HepG2 (cell line): ENCODE measurements around the gene BAIAP2L1. TPM values are rescaled to one million over a fixed set of nuclear protein-coding genes. Genes with fewer than 3 reads are reported as not detected.
"Not testable (repeated sequence)": the region's sequence is repeated elsewhere in the genome, so short reads cannot be mapped to it uniquely, and the experiment has no call there.

Experiments used
- ATAC-seq: fragments of 200-7000 bp; cut with Tn5 transposase; 3 replicates; pipeline ENCODE4 v1.9.1; 2020; ENCODE audit warnings: mild to moderate bottlenecking, moderate library complexity
- BruUV-seq: library from RNA; stranded (reverse); fragments of 400-500 nt; replicated peaks from 2 replicates; lab custom pipeline; 2021; lab: Mats Ljungman, UMichigan
- CTCF ChIA-PET: fragments of 300-600 bp; formaldehyde crosslinking; extraction: SDS; loops from one replicate; lab custom pipeline; 2021; ENCODE audit warnings: low total read pairs, inconsistent platforms, low intra/inter-chr PET ratio; lab: Yijun Ruan, JAX
- POLR2A ChIA-PET: fragments of 350-600 bp; sonication (Branson Sonifier 250); formaldehyde crosslinking; loops from one replicate; lab custom pipeline; 2020; ENCODE audit warnings: antibody characterized with exemption, inconsistent platforms; lab: Yijun Ruan, JAX
- DNase-seq: peaks from one replicate; pipeline ENCODE4 v3.0.0-alpha.2; 2015; ENCODE audit warnings: low spot score
- FAIRE-seq: peaks from 3 replicates; lab custom pipeline; 2011; peaks lifted over from hg19 to GRCh38; lab: Jason Lieb, UNC
- H2AFZ ChIP-seq: one replicate; pipeline ENCODE4 v1.6.1; 2011; ENCODE audit warnings: low read length, inconsistent platforms
- H3K27ac ChIP-seq: fragments of 300-600 bp; 3 replicates; pipeline ENCODE4 v1.8.0; 2011; ENCODE audit warnings: mixed run types, mild to moderate bottlenecking, mixed read lengths, low read length, inconsistent platforms; ENCODE audit not compliant: insufficient read depth; ENCODE audit errors: extremely low read length
- H3K27me3 ChIP-seq, 2 experiments: fragments of 200-600 bp in 1 of 2; 2 replicates in 1 of 2; 3 replicates in 1 of 2; pipeline versions ENCODE4 v1.6.0 to v1.8.0; 2011; ENCODE audit warnings: low read length in 2 of 2, mild to moderate bottlenecking in 2 of 2, moderate library complexity in 2 of 2, inconsistent platforms in 1 of 2; ENCODE audit not compliant: insufficient read depth in 2 of 2, control insufficient read depth in 1 of 2
- H3K36me3 ChIP-seq, 2 experiments: fragments of 200-600 bp in 1 of 2; replicated peaks in 1 of 2; 2 replicates in 1 of 2; 3 replicates in 1 of 2; pipeline versions ENCODE4 v1.5.1 to v1.8.0; 2011; ENCODE audit warnings: low read length in 2 of 2, inconsistent platforms in 1 of 2; ENCODE audit not compliant: insufficient read depth in 2 of 2, control insufficient read depth in 1 of 2
- H3K4me1 ChIP-seq: 2 replicates; pipeline ENCODE4 v1.5.1; 2012; ENCODE audit warnings: low read length, inconsistent platforms; ENCODE audit not compliant: insufficient read depth
- H3K4me2 ChIP-seq: 2 replicates; pipeline ENCODE4 v1.6.0; 2011; ENCODE audit warnings: low read depth, low read length, inconsistent platforms
- H3K4me3 ChIP-seq, 3 experiments: fragments of 200-600 bp in 1 of 3; sonication (generic), shearing (Covaris generic) in 1 of 3; replicated peaks in 1 of 3; 2 replicates each; pipeline ENCODE4 v1.5.1; 2011 to 2016; ENCODE audit warnings: low read length in 3 of 3, inconsistent platforms in 2 of 3, low read depth in 2 of 3, mild to moderate bottlenecking in 2 of 3, control low read depth in 1 of 3, mixed read lengths in 1 of 3; ENCODE audit not compliant: insufficient read depth in 1 of 3
- H3K79me2 ChIP-seq: one replicate; pipeline ENCODE4 v1.6.1; 2011; ENCODE audit warnings: low read length, inconsistent platforms; ENCODE audit not compliant: insufficient read depth
- H3K9ac ChIP-seq: 2 replicates; pipeline ENCODE4 v1.6.0; 2011; ENCODE audit warnings: mild to moderate bottlenecking, low read depth, low read length, inconsistent platforms; ENCODE audit not compliant: insufficient read depth
- H3K9me3 ChIP-seq: 2 replicates; pipeline ENCODE4 v1.5.1; 2012; ENCODE audit warnings: mild to moderate bottlenecking, low read length
- H4K20me1 ChIP-seq: 2 replicates; pipeline ENCODE4 v1.6.0; 2011; ENCODE audit warnings: inconsistent platforms, mild to moderate bottlenecking, low read length, moderate library complexity; ENCODE audit not compliant: insufficient read depth
- KDM3A ChIP-seq: IDR thresholded peaks from 2 replicates; pipeline ENCODE4 v1.6.1; 2018; ENCODE audit warnings: low read depth, missing compliant biosample characterization
- RCOR2 ChIP-seq: IDR thresholded peaks from 2 replicates; pipeline ENCODE4 v1.6.1; 2016; ENCODE audit warnings: missing biosample characterization, missing genetic modification reagents
- SRSF1 ChIP-seq: fragments of 200-400 bp; formaldehyde crosslinking; optimal IDR thresholded peaks from 2 replicates; pipeline ENCODE3; 2017; ENCODE audit warnings: mild to moderate bottlenecking, low read depth, low read length, moderate library complexity
- ZMYM3 ChIP-seq: sonication (generic); formaldehyde crosslinking; IDR thresholded peaks from 2 replicates; pipeline ENCODE4 v1.5.1; 2020; ENCODE audit warnings: mild to moderate bottlenecking, missing genetic modification reagents
- ZNF121 ChIP-seq: sonication (generic); formaldehyde crosslinking; IDR thresholded peaks from 2 replicates; pipeline ENCODE4 v1.5.0; 2020; ENCODE audit warnings: mild to moderate bottlenecking, missing genetic modification reagents
- ZNF264 ChIP-seq: sonication (generic); formaldehyde crosslinking; IDR thresholded peaks from 2 replicates; pipeline ENCODE4 v1.4.0; 2020; ENCODE audit warnings: missing genetic modification reagents
- ZNF3 ChIP-seq: IDR thresholded peaks from 2 replicates; pipeline ENCODE4 v1.7.0; 2017; ENCODE audit warnings: inconsistent platforms
- ZNF770 ChIP-seq: sonication (generic); formaldehyde crosslinking; IDR thresholded peaks from 2 replicates; pipeline ENCODE4 v1.5.0; 2020; ENCODE audit warnings: mild to moderate bottlenecking, missing genetic modification reagents
- WGBS: methylation state at CpG from one replicate; pipeline ENCODE4 v1.1.6; 2017; ENCODE audit warnings: low lambda C conversion rate; 5-methylcytosine and 5-hydroxymethylcytosine counted together
- in situ Hi-C: cut with HindIII; loops from 2 replicates; pipeline ENCODE4 v1.10.0; 2017; ENCODE audit warnings: low pct_unique_long_range_greater_than_20kb; ENCODE audit not compliant: extremely low pct_ligation_motif_present
- intact Hi-C: fragments of 100-400 bp; cut with micrococcal nuclease; formaldehyde crosslinking; loops from one replicate; pipeline ENCODE4 v1.10.0; 2022; ENCODE audit not compliant: unreplicated experiment
- polyA plus RNA-seq, 8 experiments: library from polyadenylated mRNA; depleted of rRNA in 3 of 8; stranded (reverse) in 7 of 8; unstranded in 1 of 8; fragments of >200 nt; fragmentation: Illumina TruSeq in 4 of 8; extraction: Trizol in 4 of 8; gene quantifications; 2 replicates each; pipeline versions ENCODE4 v1.2.1 to v1.2.3, GENCODE V29; 2011 to 2016; ENCODE audit warnings: low read depth in 4 of 8, missing spikeins in 1 of 8, mixed read lengths in 1 of 8; ENCODE audit not compliant: insufficient read depth in 1 of 8
- total RNA-seq, 5 experiments: library from RNA; depleted of rRNA; stranded (reverse); fragments of >200 nt; fragmentation: Illumina TruSeq; extraction: Trizol; gene quantifications; 2 replicates each; pipeline ENCODE4 v1.2.3, GENCODE V29; 2016; ENCODE audit warnings: low read depth in 1 of 5

The BAIAP2L1 gene
- total and polyA plus RNA-seq, 2 of the 13 experiments (the other 11 are each of a cell fraction or from before 2014, with no cell fraction given) = 13.0 to 21.5 TPM

- TF ChIP-seq KDM3A (CRISPR knock-in tag) = peak; percentile 47; the same call in 1 of the 2 replicates
- TF ChIP-seq ZMYM3 = peak; percentile 79
- TF ChIP-seq SRSF1 = no peak
- peak; percentile 68 for TF ChIP-seq ZNF264 (CRISPR knock-in tag)
- TF ChIP-seq, all 625 proteins: peak for 146
Measured at GRCh38 chr7:98420966-98421612, 20.2 kb upstream of the BAIAP2L1 start (continued).

DNA sequence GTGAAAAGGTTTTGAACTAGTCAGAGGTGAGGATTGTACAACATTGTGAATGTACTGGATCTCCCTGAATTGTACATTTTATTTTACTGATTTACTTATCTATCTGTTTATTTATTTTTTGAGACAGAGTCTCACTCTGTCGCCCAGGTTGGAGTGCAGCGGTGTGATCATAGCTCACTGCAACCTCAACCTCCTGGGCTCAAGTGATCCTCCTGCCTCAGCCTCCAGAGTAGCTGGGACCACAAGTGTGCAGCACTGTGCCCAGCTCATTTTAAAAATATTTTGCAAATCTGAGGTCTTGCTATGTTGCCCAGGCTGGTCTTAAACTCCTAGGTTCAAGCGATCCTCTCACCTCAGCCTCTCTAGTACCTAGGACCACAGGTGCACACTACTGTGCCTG is 19.1 kb upstream of the BAIAP2L1 start:
- intact Hi-C loops = loop anchor here (1.0 kb wide), 1 partner anchor 19 kb away; the partner anchor contains the start of gene BAIAP2L1
- peak overlapping the region; percentile 99 for H3K27ac ChIP-seq
- not testable (repeated sequence) for FAIRE-seq, H3K9me3 ChIP-seq, BruUV-seq, H3K27me3 ChIP-seq, ATAC-seq, DNase-seq, H3K36me3 ChIP-seq, H3K79me2 ChIP-seq, H2AFZ ChIP-seq, H4K20me1 ChIP-seq
- POLR2A ChIA-PET = interaction anchor here (1.4 to 6.4 kb wide), 2 partner anchors 18 to 49 kb away, joined by 3 to 103 read pairs; partner anchors contain the start of gene BAIAP2L1
- peak overlapping the region; percentile 98 for H3K4me2 ChIP-seq
- H3K9ac ChIP-seq = peak overlapping the region; percentile 87
- H3K4me3 ChIP-seq = peak overlapping the region; percentile 55 to 72 (median 72)
- TF ChIP-seq ZNF3 (0 out of 2 replicates have a peak, but pooled peaks have one; percentile 6), ZNF121 (0 out of 2 replicates have a peak, but pooled peaks have one; percentile 11), ZMYM3 (peak; percentile 42; the same call in 1 of the 2 replicates), RCOR2 (CRISPR knock-in tag) (0 out of 2 replicates have a peak, but pooled peaks have one; percentile 35), ZNF770 (CRISPR knock-in tag) (peak; percentile 98)
- in situ Hi-C loops = loop anchor here (5.0 kb wide), 2 partner anchors 138 to 422 kb away; partner anchors contain the start of gene BRI3
- H3K4me1 ChIP-seq = peaks cover 55% of the 10 kb centered on the region
- CTCF ChIA-PET = interaction anchor here (2.2 kb wide), 1 partner anchor 326 kb away, joined by 8 read pairs; no protein-coding TSS in a partner anchor
- 58% methylated on average over 3 of the region's 3 CpGs for WGBS
